Stomach (tissue), 4 donors: ENCODE data around the gene HPGD.

Experiments
- CTCF ChIP-seq, 7 experiments: fragments of 450-650 bp in 4 of 7; fragments of 200-600 bp in 3 of 7; sonication (generic) in 3 of 7; IDR thresholded peaks; one replicate each; pipeline ENCODE4 v1.5.1; 2016 to 2019; ENCODE audit warnings: antibody characterized with exemption in 7 of 7, control low read depth in 2 of 7, mild to moderate bottlenecking in 1 of 7
- EP300 ChIP-seq: sonication (generic); formaldehyde crosslinking; IDR thresholded peaks from one replicate; pipeline ENCODE4 v1.6.1; 2017; ENCODE audit warnings: antibody characterized with exemption
- POLR2A ChIP-seq, 4 donors: fragments of 450-650 bp; IDR thresholded peaks; one replicate each; pipeline ENCODE4 v1.6.1; 2016; ENCODE audit warnings: antibody characterized with exemption in 4 of 4, control low read depth in 2 of 4, mild to moderate bottlenecking in 1 of 4, moderate library complexity in 1 of 4
- POLR2AphosphoS5 ChIP-seq, 3 donors: sonication (generic); formaldehyde crosslinking; IDR thresholded peaks; one replicate each; pipeline ENCODE4 v1.6.1; 2016; ENCODE audit warnings: antibody characterized with exemption in 3 of 3

- TF ChIP-seq POLR2A (IDR thresholded peaks at IDR 0.05) = no peak
- TF ChIP-seq POLR2AphosphoS5 (IDR thresholded peaks at IDR 0.05) = no peak
- no peak for TF ChIP-seq CTCF (IDR thresholded peaks at IDR 0.05)
- no peak for TF ChIP-seq EP300
These were observed 871 bp upstream of the HPGD start for GRCh38 chr4:174523025-174523693.
